HepG2 (cell line): Measurements from ENCODE around the gene SLC4A2. TPM values are rescaled to one million over a fixed set of nuclear protein-coding genes. Genes with fewer than 3 reads are reported as not detected.

Experiments used
- CBX1 ChIP-seq: IDR thresholded peaks from one replicate; pipeline ENCODE4 v1.6.1; 2016; ENCODE audit warnings: antibody characterized with exemption, low read depth
- E2F5 ChIP-seq: sonication (generic); formaldehyde crosslinking; conservative IDR thresholded peaks from 2 replicates; pipeline ENCODE4 v1.4.0; 2020; ENCODE audit warnings: missing genetic modification reagents
- HMGXB4 ChIP-seq, 2 experiments: sonication (generic) in 1 of 2; formaldehyde crosslinking in 1 of 2; IDR thresholded peaks; 2 replicates each; pipeline versions ENCODE4 v1.4.0 to v1.6.1; 2018 to 2020; ENCODE audit warnings: missing genetic modification reagents in 2 of 2, borderline replicate concordance in 1 of 2, low read depth in 1 of 2, mild to moderate bottlenecking in 1 of 2, missing biosample characterization in 1 of 2
- JUNB ChIP-seq: sonication (generic); formaldehyde crosslinking; IDR thresholded peaks from 2 replicates; pipeline ENCODE4 v1.8.0; 2022; ENCODE audit warnings: missing genetic modification reagents, mild to moderate bottlenecking, borderline replicate concordance
- NFKBIZ ChIP-seq: IDR thresholded peaks from 2 replicates; pipeline ENCODE4 v1.6.1; 2018; ENCODE audit warnings: missing genetic modification reagents, missing compliant biosample characterization
- PAXIP1 ChIP-seq: sonication (generic); formaldehyde crosslinking; conservative IDR thresholded peaks from 2 replicates; pipeline ENCODE4 v1.4.0; 2020; ENCODE audit warnings: mild to moderate bottlenecking, missing genetic modification reagents, moderate library complexity
- RBAK ChIP-seq: sonication (generic); formaldehyde crosslinking; IDR thresholded peaks from 2 replicates; pipeline ENCODE4 v1.5.1; 2020; ENCODE audit warnings: mild to moderate bottlenecking, missing genetic modification reagents
- RBM39 ChIP-seq: fragments of 200-400 bp; formaldehyde crosslinking; IDR thresholded peaks from one replicate; pipeline ENCODE4 v1.6.1; 2018; ENCODE audit warnings: antibody characterized with exemption, mild to moderate bottlenecking, low read depth, low read length; ENCODE audit not compliant: poor library complexity, severe bottlenecking
- TCF12 ChIP-seq, 2 experiments: fragments of 450-650 bp in 1 of 2; sonication (generic) in 1 of 2; formaldehyde crosslinking in 1 of 2; IDR thresholded peaks; 2 replicates each; pipeline versions ENCODE4 v1.6.1 to v1.8.0; 2017 to 2022; ENCODE audit warnings: antibody characterized with exemption in 1 of 2, mild to moderate bottlenecking in 1 of 2, missing genetic modification reagents in 1 of 2, moderate library complexity in 1 of 2
- TOPORS ChIP-seq: sonication (generic); formaldehyde crosslinking; IDR thresholded peaks from 2 replicates; pipeline ENCODE4 v1.8.0; 2023; ENCODE audit warnings: mild to moderate bottlenecking, missing genetic modification reagents
- ZBTB10 ChIP-seq: sonication (generic); formaldehyde crosslinking; IDR thresholded peaks from 2 replicates; pipeline ENCODE4 v1.4.0; 2020; ENCODE audit warnings: missing genetic modification reagents, borderline replicate concordance
- ZMAT5 ChIP-seq: sonication (generic); formaldehyde crosslinking; IDR thresholded peaks from 2 replicates; pipeline ENCODE4 v1.5.0; 2020; ENCODE audit warnings: mild to moderate bottlenecking, low read depth, missing genetic modification reagents, borderline replicate concordance
- ZNF101 ChIP-seq: sonication (generic); formaldehyde crosslinking; IDR thresholded peaks from 2 replicates; pipeline ENCODE4 v1.4.0; 2020; ENCODE audit warnings: mild to moderate bottlenecking, low read depth, missing genetic modification reagents, borderline replicate concordance
- ZNF180 ChIP-seq: sonication (generic); formaldehyde crosslinking; IDR thresholded peaks from 2 replicates; pipeline ENCODE4 v1.4.0; 2020; ENCODE audit warnings: low read depth, missing genetic modification reagents, borderline replicate concordance
- ZNF232 ChIP-seq: sonication (generic); formaldehyde crosslinking; IDR thresholded peaks from 2 replicates; pipeline ENCODE4 v1.4.0; 2020; ENCODE audit warnings: missing genetic modification reagents, borderline replicate concordance
- ZNF691 ChIP-seq: sonication (generic); formaldehyde crosslinking; IDR thresholded peaks from 2 replicates; pipeline ENCODE4 v1.4.0; 2020; ENCODE audit warnings: missing genetic modification reagents, low read depth, mild to moderate bottlenecking, borderline replicate concordance
- polyA plus RNA-seq, 8 experiments: library from polyadenylated mRNA; depleted of rRNA in 3 of 8; stranded (reverse) in 7 of 8; unstranded in 1 of 8; fragments of >200 nt; fragmentation: Illumina TruSeq in 4 of 8; extraction: Trizol in 4 of 8; gene quantifications; 2 replicates each; pipeline versions ENCODE4 v1.2.1 to v1.2.3, GENCODE V29; 2011 to 2016; ENCODE audit warnings: low read depth in 4 of 8, missing spikeins in 1 of 8, mixed read lengths in 1 of 8; ENCODE audit not compliant: insufficient read depth in 1 of 8
- total RNA-seq, 5 experiments: library from RNA; depleted of rRNA; stranded (reverse); fragments of >200 nt; fragmentation: Illumina TruSeq; extraction: Trizol; gene quantifications; 2 replicates each; pipeline ENCODE4 v1.2.3, GENCODE V29; 2016; ENCODE audit warnings: low read depth in 1 of 5

SLC4A2 gene
- total and polyA plus RNA-seq, 2 of the 13 experiments (the other 11 are each of a cell fraction or from before 2014, with no cell fraction given), result 51.9 to 73.4 TPM

GRCh38 chr7:151010307-151011096 lies 48.9 kb upstream of the SLC4A2 start (continued):
- 0 out of 4 replicates have a peak, but pooled peaks of 1 of the 2 experiments have one; percentile 43 for TF ChIP-seq HMGXB4 (CRISPR knock-in tag; IDR thresholded peaks at IDR 0.05; ENCODE audit: borderline replicate concordance in 1 of 2, low read depth in 1 of 2)
- TF ChIP-seq RBM39, result no peak
- no peak for TF ChIP-seq ZBTB10 (CRISPR knock-in tag)
- TF ChIP-seq E2F5 (CRISPR knock-in tag), result no peak
- TF ChIP-seq RBAK (CRISPR knock-in tag), result no peak
- no peak for TF ChIP-seq ZNF232 (CRISPR knock-in tag)
- no peak for TF ChIP-seq ZNF180 (CRISPR knock-in tag)
- TF ChIP-seq TOPORS (CRISPR knock-in tag), result no peak
- TF ChIP-seq PAXIP1, result no peak; the same call in 1 of the 2 replicates
- TF ChIP-seq ZNF691 (CRISPR knock-in tag), result no peak
- no peak for TF ChIP-seq ZNF101
- no peak for TF ChIP-seq NFKBIZ
- TF ChIP-seq TCF12 (IDR thresholded peaks at IDR 0.05), result no peak
- no peak for TF ChIP-seq TCF12 (CRISPR knock-in tag; IDR thresholded peaks at IDR 0.05)
- TF ChIP-seq JUNB, result no peak
- TF ChIP-seq CBX1, result no peak
- TF ChIP-seq ZMAT5 (CRISPR knock-in tag), result no peak
